ENCODE measurements around the gene MLPH. TPM values are rescaled to one million over a fixed set of nuclear protein-coding genes. Genes with fewer than 3 reads are reported as not detected.

Gene MLPH
- total and polyA plus RNA-seq, 12 donors, result 9.7 to 60.0 (median 40.8) TPM

- Histone ChIP-seq H3K9me3 (no peaks in the 10 kb centered on the region), H3K27ac (no peak overlapping the region), H3K4me1 (peaks cover 0 to 20% (median 9%) of the 10 kb centered on the region in 9 donors), H3K36me3 (no peaks in the 10 kb centered on the region), H3K4me3 (no peak overlapping the region), H3K27me3 (no peaks in the 10 kb centered on the region)
- intact Hi-C loops (cut with DNase I), result loop anchor here in 8 of 10 donors (5.0 to 10.0 kb wide), 5 partner anchors 48 to 353 kb away; no protein-coding TSS in a partner anchor
- ATAC-seq (no peak), DNase-seq (no peak)
- 78 to 79% methylated on average over 4 of the region's 4 CpGs for WGBS, 2 donors
- TF ChIP-seq CTCF (IDR thresholded peaks at IDR 0.05), result no peak
These were observed 17.2 kb upstream of the MLPH start for GRCh38 chr2:237469849-237470248.

- H3K9me3 ChIP-seq, result no peaks in the 10 kb centered on the region
- intact Hi-C loops (cut with DNase I), result loop anchor here in 7 of 10 donors (5.0 to 10.0 kb wide), 5 partner anchors 49 to 354 kb away; no protein-coding TSS in a partner anchor
- DNase-seq (no peak), ATAC-seq (no peak)
- H3K27ac ChIP-seq, result no peak overlapping the region
- peaks cover 0 to 27% (median 15%) of the 10 kb centered on the region in 9 donors for H3K4me1 ChIP-seq
- no peak for TF ChIP-seq CTCF (IDR thresholded peaks at IDR 0.05)
- H3K27me3 ChIP-seq, result peaks cover 0 to 4% (median 0%) of the 10 kb centered on the region in 7 donors
- H3K4me3 ChIP-seq, result no peak overlapping the region
- no peaks in the 10 kb centered on the region for H3K36me3 ChIP-seq
- 83 to 84% methylated on average over 7 of the region's 7 CpGs for WGBS, 2 donors
These were observed 16.1 kb upstream of the MLPH start for GRCh38 chr2:237470914-237471313.

GRCh38 chr2:237471438-237472186 is 15.4 kb upstream of the MLPH start:
- Histone ChIP-seq H3K4me1 (peaks cover 0 to 33% (median 19%) of the 10 kb centered on the region in 9 donors), H3K4me3 (no peak overlapping the region), H3K9me3 (no peaks in the 10 kb centered on the region), H3K27me3 (peaks cover 0 to 11% (median 0%) of the 10 kb centered on the region in 7 donors), H3K36me3 (no peaks in the 10 kb centered on the region), H3K27ac (peak overlapping the region in 2 of 10 donors; percentile 7 to 25)
- DNase-seq (peak in 1 of 2 donors; percentile 42), ATAC-seq (peak in 6 of 8 donors; percentile 6 to 47 (median 34))
- 42 to 46% methylated on average over 14 of the region's 14 CpGs for WGBS, 2 donors
- intact Hi-C loops (cut with DNase I), result loop anchor here in 7 of 10 donors (5.0 to 10.0 kb wide), 5 partner anchors 49 to 354 kb away; no protein-coding TSS in a partner anchor
- TF ChIP-seq CTCF (IDR thresholded peaks at IDR 0.05), result peak in 8 of 9 donors; percentile 42 to 71 (median 62)

DNA sequence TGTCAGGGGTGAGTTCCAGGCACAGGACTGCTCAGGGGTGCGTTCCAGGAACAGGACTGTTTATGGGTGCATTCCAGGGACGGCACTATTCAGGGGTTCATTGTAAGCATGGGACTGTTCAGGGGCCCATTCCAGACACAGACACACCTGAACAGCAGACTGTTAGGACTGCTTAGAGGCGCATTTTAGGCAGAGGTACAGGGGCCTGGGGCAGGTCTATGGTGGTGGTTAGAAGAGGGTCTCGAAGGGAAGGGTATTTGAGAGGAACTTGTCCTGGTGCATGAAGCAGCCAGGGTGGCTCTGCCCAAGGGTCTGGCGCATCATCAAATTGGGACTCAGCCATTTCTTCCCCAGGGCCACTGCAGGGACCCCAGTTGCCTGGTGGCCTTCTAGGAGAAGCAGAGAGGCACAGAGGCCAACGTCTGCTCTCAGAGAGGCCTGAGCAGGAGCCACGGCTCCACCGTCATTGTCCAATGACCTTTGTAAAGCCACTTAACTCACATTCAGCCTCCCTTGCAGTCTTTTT is 14.8 kb upstream of the MLPH start:
- WGBS, 2 donors, result 88 to 91% methylated on average over 8 of the region's 8 CpGs

More for the DNA sequence above, 14.8 kb upstream of the MLPH start:
- peaks cover 0 to 15% (median 0%) of the 10 kb centered on the region in 7 donors for H3K27me3 ChIP-seq
- TF ChIP-seq CTCF (IDR thresholded peaks at IDR 0.05), result no peak
- ATAC-seq (no peak), DNase-seq (no peak)
- H3K9me3 ChIP-seq, result no peaks in the 10 kb centered on the region
- intact Hi-C loops (cut with DNase I), result loop anchor here in 7 of 10 donors (5.0 to 10.0 kb wide), 5 partner anchors 50 to 355 kb away; no protein-coding TSS in a partner anchor
- H3K4me1 ChIP-seq, result peaks cover 0 to 33% (median 19%) of the 10 kb centered on the region in 9 donors
- H3K4me3 ChIP-seq, result no peak overlapping the region
- no peaks in the 10 kb centered on the region for H3K36me3 ChIP-seq
- peak overlapping the region in 2 of 10 donors; percentile 4 to 25 for H3K27ac ChIP-seq

Measured in heart right ventricle (tissue), 16 donors.